ENCODE data around the gene TCF4.

The TCF4 gene

GRCh38 chr18:55250768-55251173, 337.2 kb downstream of the TCF4 start:
- DNase-seq: no peak

GRCh38 chr18:55249550-55249949, 338.4 kb downstream of the TCF4 start:
- no peak for DNase-seq

- DNase-seq: no peak
Measured at GRCh38 chr18:55248495-55248894, 339.5 kb downstream of the TCF4 start.

GRCh38 chr18:55247032-55247431, 341.0 kb downstream of the TCF4 start:
- DNase-seq: no peak

GRCh38 chr18:55246278-55246677, 341.7 kb downstream of the TCF4 start:
- no peak for DNase-seq

GRCh38 chr18:55245211-55245614, 342.8 kb downstream of the TCF4 start:
- DNase-seq: no peak

- DNase-seq: no peak
Measured at GRCh38 chr18:55244546-55244945, 343.4 kb downstream of the TCF4 start.

- DNase-seq: no peak
Measured at GRCh38 chr18:55243857-55244256, 344.1 kb downstream of the TCF4 start.

- DNase-seq: no peak
Measured at GRCh38 chr18:55243255-55243654, 344.7 kb downstream of the TCF4 start.

GRCh38 chr18:55240978-55241377, 347.0 kb downstream of the TCF4 start:
- no peak for DNase-seq

GRCh38 chr18:55239740-55240139, 348.3 kb downstream of the TCF4 start:
- DNase-seq: no peak

GRCh38 chr18:55237660-55238059, 350.3 kb downstream of the TCF4 start:
- DNase-seq: no peak

- DNase-seq: no peak
Measured at GRCh38 chr18:55236150-55236931, 351.7 kb downstream of the TCF4 start.

GRCh38 chr18:55235094-55235461, 352.9 kb downstream of the TCF4 start:
- DNase-seq: no peak

- peak in 2 of 4 experiments; percentile 3 to 12 for DNase-seq
Measured at GRCh38 chr18:55234366-55235093, 353.5 kb downstream of the TCF4 start.

- DNase-seq: no peak
Measured at GRCh38 chr18:55233857-55234256, 354.1 kb downstream of the TCF4 start.

- DNase-seq: no peak
Measured at GRCh38 chr18:55232506-55232905, 355.5 kb downstream of the TCF4 start.

- DNase-seq: no peak
Measured at GRCh38 chr18:55229682-55230081, 358.3 kb downstream of the TCF4 start.

- no peak for DNase-seq
Measured at GRCh38 chr18:55228707-55229106, 359.3 kb downstream of the TCF4 start.

GRCh38 chr18:55228191-55228590, 359.8 kb downstream of the TCF4 start:
- no peak for DNase-seq

- DNase-seq: no peak
Measured at GRCh38 chr18:55227771-55228170, 360.2 kb downstream of the TCF4 start.

- no peak for DNase-seq
Measured at GRCh38 chr18:55226044-55226443, 361.9 kb downstream of the TCF4 start.

- no peak for DNase-seq
Measured at GRCh38 chr18:55224086-55224625, 363.8 kb downstream of the TCF4 start.

GRCh38 chr18:55221622-55222021, 366.4 kb downstream of the TCF4 start:
- DNase-seq: no peak
